MV-4-11 (cell line): Measurements from ENCODE around the gene FBXO33.
A peak's percentile ranks its signal among the peaks of the same experiment; 100 is the strongest.
"Not testable (repeated sequence)": the region's sequence is repeated elsewhere in the genome, so short reads cannot be mapped to it uniquely, and the experiment has no call there.

Experiments
- DNase-seq: peaks from one replicate; lab custom pipeline; 2025; lab: John Stamatoyannopoulos, UW

The FBXO33 gene

DNA sequence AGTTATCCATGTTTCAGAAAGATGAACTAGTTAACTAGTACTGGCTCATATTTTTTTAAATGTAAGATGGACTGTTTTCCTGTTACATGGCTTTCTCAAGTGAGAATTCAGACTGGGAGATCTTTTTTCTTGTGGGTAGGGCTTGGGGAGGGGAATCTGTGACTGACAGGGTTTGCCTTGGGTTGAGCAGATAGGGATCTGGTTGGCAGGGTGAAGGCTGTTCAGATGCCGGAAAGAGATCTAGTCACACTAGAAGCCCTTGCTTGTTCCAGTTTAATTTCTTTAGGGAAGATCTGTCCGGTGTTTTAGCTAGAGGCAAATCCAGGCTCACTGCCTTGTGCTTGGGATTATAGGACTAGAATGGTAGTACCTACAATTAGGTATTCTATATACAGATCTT is 63.2 kb downstream of the FBXO33 start:
- DNase-seq, result no peak

DNA sequence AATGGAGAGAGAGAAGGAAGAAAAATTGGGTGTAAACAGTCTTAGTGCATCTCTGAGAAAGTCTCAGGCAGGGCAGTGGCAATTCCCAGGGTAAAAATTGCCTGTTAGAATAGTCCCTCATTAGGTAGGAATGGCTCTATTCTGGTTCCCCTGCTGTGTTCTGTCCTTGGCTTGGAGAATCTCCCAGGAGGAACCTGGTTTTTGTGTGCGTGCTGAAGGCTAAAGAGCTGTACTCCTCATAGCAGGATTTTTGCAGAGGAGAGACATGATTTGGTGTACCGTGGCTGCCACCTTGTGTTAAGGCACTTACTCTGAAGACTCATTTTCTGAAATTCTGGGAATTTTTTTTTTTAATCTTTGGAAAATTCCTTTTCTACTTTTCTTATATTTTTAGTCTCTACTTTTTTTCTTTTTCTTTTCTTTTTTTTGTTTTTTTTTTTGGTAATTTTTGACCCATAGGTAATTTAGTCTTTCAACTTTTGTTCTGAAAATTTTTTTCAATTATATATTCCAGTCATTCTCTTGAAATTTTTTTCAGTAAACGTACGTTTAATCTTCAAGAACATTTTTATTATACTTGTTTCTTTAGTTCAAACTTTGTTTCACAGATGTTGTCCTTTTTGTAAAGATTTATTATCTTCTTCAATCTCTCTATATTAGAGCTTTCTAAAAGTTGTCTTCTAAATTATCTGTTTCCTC is 63.8 kb downstream of the FBXO33 start:
- DNase-seq, result peak; percentile 31

DNA sequence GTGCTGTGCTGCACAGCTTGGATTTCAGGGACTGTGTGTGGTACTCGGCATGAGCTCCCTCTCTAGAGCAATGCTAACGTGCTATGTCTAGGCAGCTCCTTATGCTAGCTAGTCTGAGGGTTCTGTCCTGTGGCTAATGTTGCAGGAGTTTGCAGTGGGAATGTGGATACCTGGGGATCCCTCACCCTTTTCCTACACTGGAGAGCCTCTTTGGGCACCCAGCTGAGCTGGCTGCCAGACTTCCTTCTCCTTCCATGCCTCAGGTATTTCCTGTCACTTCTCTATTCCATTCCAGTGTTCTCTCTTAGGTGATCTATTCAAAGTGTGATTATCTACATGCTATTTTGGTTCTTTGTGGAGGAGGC is 64.9 kb downstream of the FBXO33 start:
- no peak for DNase-seq

DNA sequence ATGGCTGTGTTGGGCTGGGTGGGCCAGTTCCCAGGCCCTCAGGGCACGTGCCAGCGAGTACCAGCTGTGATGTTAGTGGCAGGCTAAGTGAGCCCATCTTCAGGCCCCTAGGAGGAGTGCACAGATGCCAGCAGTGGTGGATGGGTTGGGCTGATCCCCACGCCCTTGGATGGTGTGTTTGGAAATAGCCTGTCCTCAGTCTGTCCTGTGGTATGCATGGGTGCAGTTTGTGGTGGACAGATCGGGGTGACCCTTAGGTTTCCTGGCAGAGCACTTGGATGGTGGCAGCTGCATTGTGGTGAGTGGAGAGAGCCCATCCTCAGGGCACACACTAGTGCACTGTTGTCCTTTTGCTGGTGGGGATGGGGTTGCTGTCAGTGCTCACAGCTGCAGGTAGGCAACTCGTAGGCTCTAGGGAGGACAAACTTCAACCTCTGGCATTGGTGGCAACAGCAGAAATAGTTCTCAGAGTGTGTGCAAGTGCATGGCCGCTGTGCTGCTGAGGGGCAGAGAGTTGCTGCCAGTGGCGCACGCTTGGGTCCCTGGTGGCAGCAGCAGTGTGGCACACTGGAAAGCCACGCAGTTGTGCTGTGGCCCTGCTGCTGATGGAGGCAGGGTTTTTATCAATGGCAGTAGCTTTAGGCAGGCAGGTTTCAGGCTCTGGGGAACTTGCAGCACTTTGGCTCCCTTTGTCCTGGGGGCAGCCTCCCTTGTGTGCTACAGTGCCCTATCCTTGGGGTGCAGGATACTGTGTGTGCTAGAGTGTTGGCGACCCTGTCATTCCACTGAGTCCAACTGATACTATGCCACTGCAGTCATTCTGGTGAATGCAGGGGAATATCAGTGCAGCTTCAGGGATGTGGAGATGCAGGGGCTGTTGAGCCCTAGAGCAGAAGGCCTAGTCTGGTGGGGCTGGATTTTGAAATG is 65.5 kb downstream of the FBXO33 start:
- DNase-seq, result no peak

DNA sequence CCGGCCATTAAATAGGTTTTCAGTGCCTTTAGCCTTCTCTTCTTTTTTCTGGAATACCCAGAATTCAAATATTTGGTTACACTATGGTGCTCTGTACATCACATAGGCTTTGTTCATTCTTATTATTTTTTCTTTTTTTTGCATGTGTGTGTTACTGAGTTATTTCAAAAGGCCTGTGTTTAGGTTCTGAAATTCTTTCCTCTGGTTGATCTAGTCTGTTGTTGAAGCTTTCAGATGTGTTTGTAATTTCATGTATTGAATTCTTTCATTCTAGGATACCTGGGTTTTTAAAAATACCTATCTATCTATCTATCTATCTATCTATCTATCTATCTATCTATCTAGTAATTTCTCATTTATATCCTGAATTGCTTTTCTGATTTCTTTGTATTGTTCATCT is 66.9 kb downstream of the FBXO33 start:
- no peak for DNase-seq

DNA sequence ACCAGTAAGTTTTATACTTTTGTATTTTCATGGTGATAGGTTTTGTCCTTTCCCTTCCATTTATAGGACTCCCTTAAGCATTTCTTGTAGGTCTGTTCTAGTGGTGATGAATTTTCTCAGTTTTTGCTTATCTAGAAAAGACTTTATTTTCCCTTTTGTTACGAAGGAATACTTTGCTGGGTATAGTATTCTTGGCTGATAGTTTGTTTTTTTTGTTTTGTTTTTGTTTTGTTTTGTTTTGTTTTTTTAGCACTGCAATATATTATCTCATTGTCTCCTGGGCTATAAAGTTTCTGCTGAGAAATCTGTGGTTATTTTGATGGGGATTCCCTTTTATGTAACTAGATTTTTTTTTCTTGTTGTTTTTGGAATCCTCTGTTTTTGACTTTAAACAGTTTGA is 67.7 kb downstream of the FBXO33 start:
- no peak for DNase-seq

DNA sequence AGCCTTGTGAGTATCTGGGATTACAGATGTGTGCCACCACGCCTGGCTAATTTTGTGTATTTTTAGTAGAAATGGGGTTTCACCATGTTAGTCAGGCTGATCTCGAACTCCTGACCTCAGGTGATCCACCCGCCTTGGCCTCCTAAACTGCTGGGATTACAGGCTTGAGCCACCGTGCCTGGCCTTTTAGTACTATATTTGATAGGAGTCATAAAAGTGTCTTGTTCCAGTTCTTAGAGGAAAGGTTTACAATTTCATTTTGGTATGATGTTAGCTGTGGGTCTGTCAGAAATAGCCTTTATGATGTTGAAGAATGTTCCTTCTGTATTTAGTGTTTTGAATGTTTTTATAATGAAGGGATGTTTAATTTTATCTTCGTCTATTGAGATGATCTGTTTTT is 70.7 kb downstream of the FBXO33 start:
- not testable (repeated sequence) for DNase-seq

DNA sequence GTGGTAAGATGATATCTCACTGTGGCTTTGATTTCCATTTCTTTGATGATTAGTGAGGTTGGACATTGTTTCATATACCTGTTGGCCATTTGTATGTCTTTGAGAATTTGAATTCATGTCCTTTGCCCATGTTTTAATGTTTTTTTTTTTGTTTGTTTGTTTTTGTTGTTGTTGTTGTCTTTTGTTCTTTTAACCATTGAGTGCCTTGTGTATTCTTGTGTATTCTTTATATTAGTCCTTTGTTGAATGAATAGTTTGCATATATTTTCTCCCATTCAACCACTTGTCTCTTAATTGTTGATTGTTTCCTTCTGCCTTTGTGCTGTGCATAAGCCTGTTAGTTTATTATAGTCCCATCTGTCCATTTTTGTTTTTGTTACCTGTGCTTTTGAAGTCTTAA is 71.9 kb downstream of the FBXO33 start:
- no peak for DNase-seq

DNA sequence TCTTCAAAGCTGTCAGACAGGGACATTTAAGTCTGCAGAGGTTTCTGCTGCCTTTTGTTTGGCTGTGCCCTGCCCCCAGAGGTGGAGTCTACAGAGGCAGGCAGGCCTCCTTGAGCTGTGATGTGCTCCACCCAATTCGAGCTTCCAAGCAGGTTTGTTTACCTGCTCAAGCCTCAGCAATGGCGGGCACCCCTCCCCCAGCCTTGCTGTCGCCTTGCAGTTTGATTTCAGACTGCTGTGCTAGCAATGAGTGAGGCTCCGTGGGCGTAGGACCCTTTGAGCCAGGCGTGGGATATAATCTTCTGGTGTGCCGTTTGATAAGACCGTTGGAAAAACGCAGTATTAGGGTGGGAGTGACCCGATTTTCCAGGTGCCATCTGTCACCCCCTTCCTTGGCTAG is 73.2 kb downstream of the FBXO33 start:
- not testable (repeated sequence) for DNase-seq

DNA sequence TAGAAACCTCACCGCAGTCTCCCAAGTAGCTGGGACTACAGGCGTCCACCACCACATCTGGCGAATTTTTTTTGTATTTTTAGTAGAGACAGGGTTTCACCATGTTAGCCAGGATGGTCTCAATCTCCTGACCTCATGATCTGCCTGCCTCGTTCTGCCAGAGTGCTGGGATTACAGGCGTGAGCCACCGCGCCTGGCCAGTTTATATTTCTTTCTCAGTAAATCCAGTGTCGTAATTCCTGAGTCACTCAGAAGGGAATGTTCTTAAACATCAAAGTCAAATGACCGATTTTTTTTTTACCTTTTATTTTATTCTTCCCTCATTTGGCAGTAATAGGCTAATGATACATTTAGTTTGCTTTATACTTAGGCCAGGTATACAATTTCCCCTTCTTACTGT is 80.5 kb downstream of the FBXO33 start:
- no peak for DNase-seq

DNA sequence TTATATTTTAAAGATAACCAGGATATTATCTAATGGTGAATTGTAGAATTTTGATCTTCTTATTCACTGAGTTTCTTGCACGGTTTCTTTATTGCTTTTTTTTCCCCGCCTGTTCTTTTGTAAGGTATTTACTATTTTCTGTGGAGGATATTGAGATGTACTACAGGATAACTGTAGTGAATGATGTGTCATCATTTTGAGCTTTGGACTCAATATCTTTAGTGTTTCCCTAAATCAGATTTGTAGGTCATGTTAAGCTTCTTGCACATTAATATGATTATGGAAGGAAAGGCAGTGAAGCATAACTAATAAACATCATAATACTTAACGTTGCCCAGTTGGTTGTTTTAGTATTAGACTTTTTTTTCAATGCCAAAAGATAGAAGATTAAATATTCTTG is 81.4 kb downstream of the FBXO33 start:
- DNase-seq, result no peak
